LNCaP clone FGC (cell line): ENCODE data around the gene RNF207.

Experiments used
- DNase-seq: peaks from one replicate; pipeline ENCODE4 v3.0.0-alpha.2; 2011; ENCODE audit warnings: low read depth
- H3K4me3 ChIP-seq: 2 replicates; pipeline ENCODE4 v1.5.1; 2011; ENCODE audit warnings: mild to moderate bottlenecking, low read depth, low read length, control low read depth
- CTCF ChIP-seq: IDR thresholded peaks from 2 replicates; pipeline ENCODE4 v1.5.1; 2012; ENCODE audit warnings: mild to moderate bottlenecking; ENCODE audit not compliant: control insufficient read depth, insufficient read depth; ENCODE audit errors: extremely low read depth

The RNF207 gene

GRCh38 chr1:6241887-6242740 lies 36.2 kb downstream of the RNF207 start:
- DNase-seq: no peak
- no peak overlapping the region for H3K4me3 ChIP-seq
- no peak for TF ChIP-seq CTCF

GRCh38 chr1:6243053-6243834 lies 37.3 kb downstream of the RNF207 start:
- H3K4me3 ChIP-seq: no peak overlapping the region
- DNase-seq: no peak
- no peak for TF ChIP-seq CTCF

- no peak within 1 kb of the TSS for H3K4me3 ChIP-seq
- no peak for TF ChIP-seq CTCF
- no peak for DNase-seq
Observed at GRCh38 chr1:6243993-6244392, 38.1 kb downstream of the RNF207 start, which contains the start of gene HES3. Gene HES3 (plus strand): TSS chr1:6244179. CDS start chr1:6244366, 187 bp downstream.

- H3K4me3 ChIP-seq: no peak overlapping the region
- no peak for DNase-seq
- TF ChIP-seq CTCF: no peak
Observed at GRCh38 chr1:6244401-6245049, 38.6 kb downstream of the RNF207 start.

- no peak overlapping the region for H3K4me3 ChIP-seq
- peak; percentile 92 for TF ChIP-seq CTCF
- DNase-seq: peak; percentile 22
Observed at GRCh38 chr1:6245086-6245868, 39.4 kb downstream of the RNF207 start.

GRCh38 chr1:6245869-6246496 lies 40.1 kb downstream of the RNF207 start:
- no peak overlapping the region for H3K4me3 ChIP-seq
- no peak for TF ChIP-seq CTCF
- DNase-seq: no peak
